HEK293 (cell line): ENCODE measurements around the gene ADCY10.

Source experiments
- CTCF ChIA-PET: fragments of 350-600 bp; formaldehyde crosslinking; extraction: SDS; loops from one replicate; lab custom pipeline; 2021; ENCODE audit warnings: antibody characterized with exemption; lab: Yijun Ruan, JAX
- POLR2A ChIA-PET: fragments of 300-600 bp; formaldehyde crosslinking; extraction: SDS; loops from one replicate; lab custom pipeline; 2020; ENCODE audit warnings: antibody characterized with exemption, inconsistent platforms; lab: Yijun Ruan, JAX
- H3K27ac ChIP-seq: fragments of 200-500 bp; sonication (Bioruptor generic); 2 replicates; pipeline ENCODE4 v1.5.1; 2014; ENCODE audit warnings: low read depth, low read length, control low read depth, inconsistent platforms; ENCODE audit errors: extremely low read depth
- H3K36me3 ChIP-seq, 2 experiments: fragments of 200-500 bp in 1 of 2; sonication (Bioruptor generic) in 1 of 2; 1 replicate in 1 of 2; 2 replicates in 1 of 2; pipeline ENCODE4 v1.5.1; 2014 to 2017; ENCODE audit warnings: inconsistent platforms in 2 of 2, low read length in 2 of 2; ENCODE audit not compliant: control insufficient read depth in 2 of 2, insufficient read depth in 1 of 2
- H3K4me1 ChIP-seq: fragments of 200-500 bp; sonication (Bioruptor generic); 2 replicates; pipeline ENCODE4 v1.5.1; 2014; ENCODE audit warnings: mild to moderate bottlenecking, low read length, inconsistent platforms; ENCODE audit not compliant: control insufficient read depth, insufficient read depth
- H3K4me3 ChIP-seq: 2 replicates; pipeline ENCODE4 v1.5.1; 2011; ENCODE audit warnings: low read depth, mild to moderate bottlenecking, control low read depth, low read length, moderate library complexity
- H3K9me3 ChIP-seq: fragments of 200-500 bp; sonication (Bioruptor generic); 2 replicates; pipeline ENCODE4 v1.5.1; 2014; ENCODE audit warnings: low read depth, low read length, inconsistent platforms; ENCODE audit not compliant: control insufficient read depth, insufficient read depth
- HOXA7 ChIP-seq: sonication (generic); formaldehyde crosslinking; IDR thresholded peaks from 2 replicates; pipeline ENCODE4 v1.8.1; 2022; ENCODE audit warnings: missing genetic modification reagents, borderline replicate concordance
- KLF1 ChIP-seq: fragments of 450-650 bp; formaldehyde crosslinking; IDR thresholded peaks from 2 replicates; pipeline ENCODE4 v1.5.1; 2016; ENCODE audit warnings: missing biosample characterization, missing genetic modification characterization
- SCRT2 ChIP-seq: fragments of 450-650 bp; formaldehyde crosslinking; IDR thresholded peaks from 2 replicates; pipeline ENCODE4 v1.5.1; 2016; ENCODE audit warnings: missing biosample characterization, missing genetic modification characterization
- SETDB1 ChIP-seq: IDR thresholded peaks from one replicate; pipeline ENCODE4 v1.6.1; 2017; ENCODE audit warnings: mild to moderate bottlenecking, low read length, moderate library complexity, mixed read lengths; ENCODE audit not compliant: insufficient read length
- ZBTB8A ChIP-seq: fragments of 450-650 bp; formaldehyde crosslinking; IDR thresholded peaks from 2 replicates; pipeline ENCODE4 v1.5.1; 2016; ENCODE audit warnings: missing biosample characterization, missing genetic modification characterization
- ZEB2 ChIP-seq: fragments of 450-650 bp; formaldehyde crosslinking; IDR thresholded peaks from 2 replicates; pipeline ENCODE4 v1.5.1; 2016; ENCODE audit warnings: missing biosample characterization, missing genetic modification characterization
- ZNF155 ChIP-seq: fragments of 450-650 bp; formaldehyde crosslinking; IDR thresholded peaks from 2 replicates; pipeline ENCODE4 v1.5.1; 2016; ENCODE audit warnings: missing biosample characterization, missing genetic modification characterization
- ZNF184 ChIP-seq: fragments of 450-650 bp; IDR thresholded peaks from 2 replicates; pipeline ENCODE4 v1.5.1; 2018; ENCODE audit warnings: missing biosample characterization, mild to moderate bottlenecking, missing genetic modification characterization
- ZNF214 ChIP-seq: fragments of 450-650 bp; formaldehyde crosslinking; IDR thresholded peaks from 2 replicates; pipeline ENCODE4 v1.5.1; 2017; ENCODE audit warnings: missing biosample characterization, mild to moderate bottlenecking, missing genetic modification characterization, borderline replicate concordance
- ZNF24 ChIP-seq: fragments of 450-650 bp; formaldehyde crosslinking; IDR thresholded peaks from 2 replicates; pipeline ENCODE4 v1.5.1; 2016; ENCODE audit warnings: missing biosample characterization, missing genetic modification characterization
- ZNF248 ChIP-seq: fragments of 450-650 bp; formaldehyde crosslinking; IDR thresholded peaks from 2 replicates; pipeline ENCODE4 v1.5.1; 2017; ENCODE audit warnings: missing biosample characterization, missing genetic modification characterization
- ZNF266 ChIP-seq: fragments of 450-650 bp; formaldehyde crosslinking; IDR thresholded peaks from 2 replicates; pipeline ENCODE4 v1.5.1; 2016; ENCODE audit warnings: missing biosample characterization, missing genetic modification characterization, low read depth
- ZNF416 ChIP-seq: fragments of 450-650 bp; formaldehyde crosslinking; IDR thresholded peaks from 2 replicates; pipeline ENCODE4 v1.5.1; 2016; ENCODE audit warnings: missing biosample characterization, missing genetic modification characterization
- ZNF433 ChIP-seq: fragments of 450-650 bp; formaldehyde crosslinking; IDR thresholded peaks from 2 replicates; pipeline ENCODE4 v1.5.1; 2016; ENCODE audit warnings: missing biosample characterization, missing genetic modification characterization, low read depth
- ZNF530 ChIP-seq: fragments of 450-650 bp; formaldehyde crosslinking; IDR thresholded peaks from 2 replicates; pipeline ENCODE4 v1.5.1; 2016; ENCODE audit warnings: low read depth, missing biosample characterization, missing genetic modification characterization
- ZNF548 ChIP-seq: fragments of 450-650 bp; formaldehyde crosslinking; IDR thresholded peaks from 2 replicates; pipeline ENCODE4 v1.5.1; 2016; ENCODE audit warnings: missing biosample characterization, missing genetic modification characterization
- TF ChIP-seq, protein P1 (sequence below): sonication (generic); formaldehyde crosslinking; IDR thresholded peaks from 2 replicates; pipeline ENCODE4 v1.8.1; 2022; ENCODE audit warnings: mild to moderate bottlenecking, moderate library complexity, missing genetic modification reagents
- TF ChIP-seq, protein P2 (sequence below): fragments of 450-650 bp; formaldehyde crosslinking; IDR thresholded peaks from 2 replicates; pipeline ENCODE4 v1.5.1; 2017; ENCODE audit warnings: missing biosample characterization, missing genetic modification characterization
- TF ChIP-seq, protein P3 (sequence below): fragments of 450-650 bp; formaldehyde crosslinking; IDR thresholded peaks from 2 replicates; pipeline ENCODE4 v1.5.1; 2016; ENCODE audit warnings: missing biosample characterization, missing genetic modification characterization
- TF ChIP-seq, protein P4 (sequence below): fragments of 450-650 bp; formaldehyde crosslinking; IDR thresholded peaks from 2 replicates; pipeline ENCODE4; 2016; ENCODE audit warnings: missing biosample characterization, missing genetic modification characterization
- TF ChIP-seq, protein P5 (sequence below): fragments of 450-650 bp; formaldehyde crosslinking; IDR thresholded peaks from 2 replicates; pipeline ENCODE4 v1.5.1; 2016; ENCODE audit warnings: missing biosample characterization, missing genetic modification characterization

Gene ADCY10

DNA sequence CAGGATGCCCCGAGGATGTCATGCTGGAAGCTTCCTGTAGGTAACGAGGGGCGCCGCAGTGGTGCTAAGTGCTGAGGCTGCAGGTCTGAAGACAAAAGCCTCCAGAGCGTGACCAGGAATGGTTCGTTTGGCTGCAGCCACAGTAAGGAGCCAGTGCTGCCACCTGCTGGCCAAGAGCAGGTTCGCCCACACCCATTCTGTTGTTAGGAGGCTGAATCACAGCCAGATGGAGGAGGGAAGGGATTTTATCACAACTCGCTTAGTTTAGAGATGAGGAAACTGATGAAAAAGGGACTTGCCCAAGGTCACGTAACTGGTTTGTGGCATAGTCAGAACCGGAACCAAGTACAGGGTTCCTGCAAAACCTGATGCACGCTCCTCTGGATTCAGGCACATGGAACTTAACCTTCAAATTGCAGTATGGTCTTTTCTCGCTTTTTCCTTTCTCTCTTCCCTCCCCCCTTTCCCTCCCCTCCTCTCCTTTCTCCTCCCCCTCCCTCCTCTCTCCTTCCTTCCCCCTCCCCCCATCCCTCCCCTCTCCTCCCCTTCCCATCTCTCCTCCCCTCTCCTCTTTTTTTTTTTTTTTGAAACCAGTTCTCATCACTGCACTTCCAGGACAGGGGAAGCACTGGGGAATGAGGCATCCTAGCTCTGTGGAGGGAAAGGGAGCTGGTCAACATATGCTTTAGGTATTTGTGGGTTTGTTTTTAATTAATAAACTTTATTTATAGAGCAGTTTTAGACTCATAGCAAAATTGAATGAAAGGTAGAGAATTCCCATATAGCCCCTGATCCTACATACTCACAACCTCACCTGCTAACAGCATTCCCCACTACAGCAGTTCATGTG lies 110.4 kb downstream of the ADCY10 start (continued):
- TF ChIP-seq, protein P1, sequence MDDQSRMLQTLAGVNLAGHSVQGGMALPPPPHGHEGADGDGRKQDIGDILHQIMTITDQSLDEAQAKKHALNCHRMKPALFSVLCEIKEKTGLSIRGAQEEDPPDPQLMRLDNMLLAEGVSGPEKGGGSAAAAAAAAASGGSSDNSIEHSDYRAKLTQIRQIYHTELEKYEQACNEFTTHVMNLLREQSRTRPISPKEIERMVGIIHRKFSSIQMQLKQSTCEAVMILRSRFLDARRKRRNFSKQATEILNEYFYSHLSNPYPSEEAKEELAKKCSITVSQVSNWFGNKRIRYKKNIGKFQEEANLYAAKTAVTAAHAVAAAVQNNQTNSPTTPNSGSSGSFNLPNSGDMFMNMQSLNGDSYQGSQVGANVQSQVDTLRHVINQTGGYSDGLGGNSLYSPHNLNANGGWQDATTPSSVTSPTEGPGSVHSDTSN (CRISPR knock-in tag): no peak
- TF ChIP-seq SETDB1 (peak; percentile 46), ZEB2 (peak; percentile 39; the same call in 1 of the 2 replicates), HOXA7 (CRISPR knock-in tag) (no peak), ZNF248 (tag by site-specific recombination) (no peak), ZNF530 (tag by site-specific recombination) (no peak)

DNA sequence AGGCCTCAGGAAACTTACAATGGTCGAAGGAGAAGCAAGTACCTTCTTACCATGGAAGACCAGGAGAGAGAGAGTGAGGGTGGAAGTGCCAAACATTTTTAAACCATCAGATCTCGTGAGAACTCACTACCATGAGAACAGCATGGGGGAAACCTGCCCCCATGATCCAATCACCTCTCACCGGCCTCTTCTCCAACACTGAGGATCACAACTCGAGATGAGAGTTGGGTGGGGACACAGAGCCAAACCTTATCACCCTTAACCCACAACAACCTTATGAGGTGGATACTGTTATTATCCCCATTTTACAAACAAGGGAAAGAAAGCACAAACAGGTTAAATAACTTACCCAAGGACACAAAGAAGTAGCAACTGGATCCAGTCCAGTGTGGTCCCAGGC lies 111.7 kb downstream of the ADCY10 start:
- CTCF ChIA-PET: interaction anchor here (0.6 to 1.6 kb wide), 7 partner anchors 8 to 427 kb away, joined by 3 to 6 read pairs (median 4); no protein-coding TSS in a partner anchor
- Histone ChIP-seq H3K9me3 (no peaks in the 10 kb centered on the region), H3K4me3 (no peak overlapping the region), H3K4me1 (no peaks in the 10 kb centered on the region), H3K27ac (no peak overlapping the region), H3K36me3 (no peaks in the 10 kb centered on the region)
- TF ChIP-seq KLF1 (no peak), ZNF184 (tag by site-specific recombination) (peak; percentile 95)
- POLR2A ChIA-PET: interaction anchor here (1.0 kb wide), 1 partner anchor 88 kb away, joined by 4 read pairs; no protein-coding TSS in a partner anchor

DNA sequence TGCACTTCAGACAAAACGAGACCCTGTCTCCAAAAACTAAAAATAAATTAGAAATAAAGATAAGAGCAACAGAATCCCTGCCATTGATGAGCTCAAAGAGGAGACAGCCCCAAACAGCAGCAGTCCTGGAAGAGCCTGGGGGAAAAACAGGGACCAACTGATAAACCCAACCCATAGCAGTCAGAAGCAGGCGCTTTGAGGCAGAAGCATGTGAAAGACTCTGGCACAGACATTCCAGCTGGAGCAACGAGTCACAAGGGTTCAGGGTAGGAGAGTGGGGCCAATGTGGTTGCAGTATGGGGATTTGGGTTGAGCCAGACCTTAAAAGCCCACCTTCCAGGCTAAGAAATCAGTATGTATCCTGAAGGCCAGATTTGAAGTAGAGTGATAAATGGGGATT lies 113.7 kb downstream of the ADCY10 start:
- CTCF ChIA-PET: interaction anchor here (0.9 kb wide), 1 partner anchor 435 kb away, joined by 3 read pairs; no protein-coding TSS in a partner anchor
- POLR2A ChIA-PET: no interaction called here

More for the DNA sequence above, 113.7 kb downstream of the ADCY10 start:
- no peak overlapping the region for H3K4me3 ChIP-seq
- H3K4me1 ChIP-seq: no peaks in the 10 kb centered on the region
- no peak overlapping the region for H3K27ac ChIP-seq
- H3K9me3 ChIP-seq: no peaks in the 10 kb centered on the region
- H3K36me3 ChIP-seq: no peaks in the 10 kb centered on the region
- TF ChIP-seq, protein P2, sequence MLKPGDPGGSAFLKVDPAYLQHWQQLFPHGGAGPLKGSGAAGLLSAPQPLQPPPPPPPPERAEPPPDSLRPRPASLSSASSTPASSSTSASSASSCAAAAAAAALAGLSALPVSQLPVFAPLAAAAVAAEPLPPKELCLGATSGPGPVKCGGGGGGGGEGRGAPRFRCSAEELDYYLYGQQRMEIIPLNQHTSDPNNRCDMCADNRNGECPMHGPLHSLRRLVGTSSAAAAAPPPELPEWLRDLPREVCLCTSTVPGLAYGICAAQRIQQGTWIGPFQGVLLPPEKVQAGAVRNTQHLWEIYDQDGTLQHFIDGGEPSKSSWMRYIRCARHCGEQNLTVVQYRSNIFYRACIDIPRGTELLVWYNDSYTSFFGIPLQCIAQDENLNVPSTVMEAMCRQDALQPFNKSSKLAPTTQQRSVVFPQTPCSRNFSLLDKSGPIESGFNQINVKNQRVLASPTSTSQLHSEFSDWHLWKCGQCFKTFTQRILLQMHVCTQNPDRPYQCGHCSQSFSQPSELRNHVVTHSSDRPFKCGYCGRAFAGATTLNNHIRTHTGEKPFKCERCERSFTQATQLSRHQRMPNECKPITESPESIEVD (tag by site-specific recombination): no peak
- TF ChIP-seq ZNF416 (tag by site-specific recombination): no peak
- TF ChIP-seq, protein P3, sequence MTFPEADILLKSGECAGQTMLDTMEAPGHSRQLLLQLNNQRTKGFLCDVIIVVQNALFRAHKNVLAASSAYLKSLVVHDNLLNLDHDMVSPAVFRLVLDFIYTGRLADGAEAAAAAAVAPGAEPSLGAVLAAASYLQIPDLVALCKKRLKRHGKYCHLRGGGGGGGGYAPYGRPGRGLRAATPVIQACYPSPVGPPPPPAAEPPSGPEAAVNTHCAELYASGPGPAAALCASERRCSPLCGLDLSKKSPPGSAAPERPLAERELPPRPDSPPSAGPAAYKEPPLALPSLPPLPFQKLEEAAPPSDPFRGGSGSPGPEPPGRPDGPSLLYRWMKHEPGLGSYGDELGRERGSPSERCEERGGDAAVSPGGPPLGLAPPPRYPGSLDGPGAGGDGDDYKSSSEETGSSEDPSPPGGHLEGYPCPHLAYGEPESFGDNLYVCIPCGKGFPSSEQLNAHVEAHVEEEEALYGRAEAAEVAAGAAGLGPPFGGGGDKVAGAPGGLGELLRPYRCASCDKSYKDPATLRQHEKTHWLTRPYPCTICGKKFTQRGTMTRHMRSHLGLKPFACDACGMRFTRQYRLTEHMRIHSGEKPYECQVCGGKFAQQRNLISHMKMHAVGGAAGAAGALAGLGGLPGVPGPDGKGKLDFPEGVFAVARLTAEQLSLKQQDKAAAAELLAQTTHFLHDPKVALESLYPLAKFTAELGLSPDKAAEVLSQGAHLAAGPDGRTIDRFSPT (tag by site-specific recombination): no peak
- no peak for TF ChIP-seq ZNF433 (tag by site-specific recombination)
- TF ChIP-seq, protein P4, sequence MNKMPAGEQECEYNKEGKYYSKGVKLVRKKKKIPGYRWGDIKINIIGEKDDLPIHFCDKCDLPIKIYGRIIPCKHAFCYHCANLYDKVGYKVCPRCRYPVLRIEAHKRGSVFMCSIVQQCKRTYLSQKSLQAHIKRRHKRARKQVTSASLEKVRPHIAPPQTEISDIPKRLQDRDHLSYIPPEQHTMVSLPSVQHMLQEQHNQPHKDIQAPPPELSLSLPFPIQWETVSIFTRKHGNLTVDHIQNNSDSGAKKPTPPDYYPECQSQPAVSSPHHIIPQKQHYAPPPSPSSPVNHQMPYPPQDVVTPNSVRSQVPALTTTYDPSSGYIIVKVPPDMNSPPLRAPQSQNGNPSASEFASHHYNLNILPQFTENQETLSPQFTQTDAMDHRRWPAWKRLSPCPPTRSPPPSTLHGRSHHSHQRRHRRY (tag by site-specific recombination): no peak
- TF ChIP-seq, protein P5, sequence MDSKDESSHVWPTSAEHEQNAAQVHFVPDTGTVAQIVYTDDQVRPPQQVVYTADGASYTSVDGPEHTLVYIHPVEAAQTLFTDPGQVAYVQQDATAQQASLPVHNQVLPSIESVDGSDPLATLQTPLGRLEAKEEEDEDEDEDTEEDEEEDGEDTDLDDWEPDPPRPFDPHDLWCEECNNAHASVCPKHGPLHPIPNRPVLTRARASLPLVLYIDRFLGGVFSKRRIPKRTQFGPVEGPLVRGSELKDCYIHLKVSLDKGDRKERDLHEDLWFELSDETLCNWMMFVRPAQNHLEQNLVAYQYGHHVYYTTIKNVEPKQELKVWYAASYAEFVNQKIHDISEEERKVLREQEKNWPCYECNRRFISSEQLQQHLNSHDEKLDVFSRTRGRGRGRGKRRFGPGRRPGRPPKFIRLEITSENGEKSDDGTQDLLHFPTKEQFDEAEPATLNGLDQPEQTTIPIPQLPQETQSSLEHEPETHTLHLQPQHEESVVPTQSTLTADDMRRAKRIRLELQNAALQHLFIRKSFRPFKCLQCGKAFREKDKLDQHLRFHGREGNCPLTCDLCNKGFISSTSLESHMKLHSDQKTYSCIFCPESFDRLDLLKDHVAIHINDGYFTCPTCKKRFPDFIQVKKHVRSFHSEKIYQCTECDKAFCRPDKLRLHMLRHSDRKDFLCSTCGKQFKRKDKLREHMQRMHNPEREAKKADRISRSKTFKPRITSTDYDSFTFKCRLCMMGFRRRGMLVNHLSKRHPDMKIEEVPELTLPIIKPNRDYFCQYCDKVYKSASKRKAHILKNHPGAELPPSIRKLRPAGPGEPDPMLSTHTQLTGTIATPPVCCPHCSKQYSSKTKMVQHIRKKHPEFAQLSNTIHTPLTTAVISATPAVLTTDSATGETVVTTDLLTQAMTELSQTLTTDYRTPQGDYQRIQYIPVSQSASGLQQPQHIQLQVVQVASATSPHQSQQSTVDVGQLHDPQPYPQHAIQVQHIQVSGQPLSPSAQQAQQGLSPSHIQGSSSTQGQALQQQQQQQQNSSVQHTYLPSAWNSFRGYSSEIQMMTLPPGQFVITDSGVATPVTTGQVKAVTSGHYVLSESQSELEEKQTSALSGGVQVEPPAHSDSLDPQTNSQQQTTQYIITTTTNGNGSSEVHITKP (tag by site-specific recombination): no peak
- no peak for TF ChIP-seq ZNF24 (tag by site-specific recombination)
- TF ChIP-seq ZBTB8A: no peak
- TF ChIP-seq ZNF214 (tag by site-specific recombination): no peak
- no peak for TF ChIP-seq ZNF266
- no peak for TF ChIP-seq SCRT2 (tag by site-specific recombination)
- TF ChIP-seq ZNF548 (tag by site-specific recombination): no peak
- TF ChIP-seq ZNF155: no peak
